Endothelial cell of umbilical vein (primary cell): Measurements from ENCODE around the gene CMTM4. TPM values are rescaled to one million over a fixed set of nuclear protein-coding genes. Genes with fewer than 3 reads are reported as not detected.

Experiments used
- BruUV-seq: library from RNA; stranded (reverse); fragments of 400-500 nt; replicated peaks from 2 replicates; lab custom pipeline; 2021; lab: Mats Ljungman, UMichigan
- CTCF ChIA-PET: fragments of 300-600, 350-600 bp; sonication (Branson Sonifier 250); formaldehyde crosslinking; loops from one replicate; lab custom pipeline; 2021; ENCODE audit warnings: antibody characterized with exemption, inconsistent platforms; lab: Charles Lee
- POLR2A ChIA-PET: fragments of 300-600, 350-600 bp; sonication (Branson Sonifier 250); formaldehyde crosslinking; loops from one replicate; lab custom pipeline; 2021; ENCODE audit warnings: antibody characterized with exemption, inconsistent platforms; lab: Charles Lee
- DNase-seq: peaks from one replicate; pipeline ENCODE4 v3.0.0-alpha.2; 2011; ENCODE audit warnings: low read depth, low spot score
- FAIRE-seq: peaks from 2 replicates; lab custom pipeline; 2011; peaks lifted over from hg19 to GRCh38; lab: Jason Lieb, UNC
- H2AFZ ChIP-seq: 2 replicates; pipeline ENCODE4 v1.6.0; 2012; ENCODE audit warnings: low read depth, low read length, control low read depth, inconsistent platforms
- H3K27ac ChIP-seq: 2 replicates; pipeline ENCODE4 v1.5.1; 2011; ENCODE audit warnings: low read depth, mild to moderate bottlenecking, control low read depth, low read length, moderate library complexity; ENCODE audit not compliant: insufficient read depth
- H3K27me3 ChIP-seq, 2 experiments: 2 replicates each; pipeline versions ENCODE4 v1.6.0 to v1.6.1; 2011; ENCODE audit warnings: low read length in 2 of 2, mixed read lengths in 1 of 2; ENCODE audit not compliant: control insufficient read depth in 2 of 2, insufficient read depth in 2 of 2
- H3K36me3 ChIP-seq, 2 experiments: 2 replicates in 1 of 2; 3 replicates in 1 of 2; pipeline ENCODE4 v1.5.1; 2011; ENCODE audit warnings: low read length in 2 of 2, mild to moderate bottlenecking in 1 of 2, moderate library complexity in 1 of 2; ENCODE audit not compliant: control insufficient read depth in 2 of 2, insufficient read depth in 2 of 2; ENCODE audit errors: extremely low read depth in 1 of 2
- H3K4me1 ChIP-seq: 3 replicates; pipeline ENCODE4 v1.5.1; 2011; ENCODE audit warnings: mild to moderate bottlenecking, low read length; ENCODE audit not compliant: control insufficient read depth, insufficient read depth; ENCODE audit errors: extremely low read depth
- H3K4me2 ChIP-seq: 2 replicates; pipeline ENCODE4 v1.6.1; 2011; ENCODE audit warnings: low read length, control low read depth, mixed read lengths; ENCODE audit not compliant: insufficient read depth
- H3K4me3 ChIP-seq, 3 experiments: fragments of 200-600 bp in 1 of 3; sonication (generic), shearing (Covaris generic) in 1 of 3; replicated peaks in 1 of 3; 2 replicates each; pipeline ENCODE4 v1.5.1; 2011 to 2016; ENCODE audit warnings: control low read depth in 3 of 3, low read length in 3 of 3, mild to moderate bottlenecking in 2 of 3, inconsistent platforms in 1 of 3, low read depth in 1 of 3, moderate library complexity in 1 of 3; ENCODE audit not compliant: insufficient read depth in 1 of 3
- H3K79me2 ChIP-seq: 2 replicates; pipeline ENCODE4 v1.6.0; 2012; ENCODE audit warnings: low read length, inconsistent platforms; ENCODE audit not compliant: control insufficient read depth, insufficient read depth
- H3K9ac ChIP-seq: replicated peaks from 2 replicates; pipeline ENCODE3; 2011; ENCODE audit warnings: low read length, control low read depth; ENCODE audit not compliant: insufficient read depth; ENCODE audit errors: extremely low read depth
- H3K9me1 ChIP-seq: replicated peaks from 3 replicates; pipeline ENCODE4 v1.6.0; 2011; ENCODE audit warnings: mild to moderate bottlenecking, low read length; ENCODE audit not compliant: control insufficient read depth, insufficient read depth; ENCODE audit errors: extremely low read depth
- H3K9me3 ChIP-seq: replicated peaks from 2 replicates; pipeline ENCODE4 v1.5.1; 2012; ENCODE audit warnings: low read length, inconsistent platforms; ENCODE audit not compliant: control insufficient read depth, insufficient read depth
- H4K20me1 ChIP-seq: replicated peaks from 2 replicates; pipeline ENCODE3; 2011; ENCODE audit warnings: mild to moderate bottlenecking, low read length; ENCODE audit not compliant: control insufficient read depth, insufficient read depth; ENCODE audit errors: extremely low read depth
- CTCF ChIP-seq, 2 donors: IDR thresholded peaks; 1 replicate in 1 of 2; 2 replicates in 1 of 2; pipeline ENCODE4 v1.5.1; 2011; ENCODE audit warnings: low read length in 2 of 2, mild to moderate bottlenecking in 2 of 2, moderate library complexity in 2 of 2, control low read depth in 1 of 2, inconsistent platforms in 1 of 2, low read depth in 1 of 2; ENCODE audit not compliant: insufficient read depth in 1 of 2; ENCODE audit errors: extremely low read depth in 1 of 2
- EZH2 ChIP-seq: IDR thresholded peaks from 2 replicates; pipeline ENCODE4 v1.6.1; 2012; ENCODE audit warnings: borderline replicate concordance, low read depth, mild to moderate bottlenecking, moderate library complexity, low read length, inconsistent platforms; ENCODE audit not compliant: severe bottlenecking
- FOS ChIP-seq: IDR thresholded peaks from 2 replicates; pipeline ENCODE4 v1.6.1; 2011; ENCODE audit warnings: mild to moderate bottlenecking, low read length, moderate library complexity, borderline replicate concordance; ENCODE audit not compliant: insufficient read depth
- GATA2 ChIP-seq: IDR thresholded peaks from 2 replicates; pipeline ENCODE4 v1.7.0; 2011; ENCODE audit warnings: low read depth, mild to moderate bottlenecking, moderate library complexity, mixed read lengths, low read length; ENCODE audit not compliant: insufficient read length, insufficient read depth
- JUN ChIP-seq: IDR thresholded peaks from 2 replicates; pipeline ENCODE4 v1.6.1; 2011; ENCODE audit warnings: borderline replicate concordance, low read depth; ENCODE audit not compliant: insufficient read length, insufficient read depth
- MYC ChIP-seq: IDR thresholded peaks from one replicate; pipeline ENCODE4 v1.6.1; 2011; ENCODE audit warnings: mild to moderate bottlenecking, low read depth, low read length
- POLR2A ChIP-seq: IDR thresholded peaks from 2 replicates; pipeline ENCODE4 v1.6.1; 2012; ENCODE audit warnings: low read depth, mild to moderate bottlenecking, control low read depth, low read length
- POLR2AphosphoS5 ChIP-seq: IDR thresholded peaks from 2 replicates; pipeline ENCODE4 v1.6.1; 2012; ENCODE audit warnings: low read depth, mild to moderate bottlenecking, control low read depth, low read length, moderate library complexity; ENCODE audit not compliant: insufficient read depth
- dilution Hi-C: fragments of 300-500 bp; cut with MboI; formaldehyde crosslinking; loops from one replicate; pipeline ENCODE4 v1.15.0; 2019; ENCODE audit warnings: low sequenced_read_pairs; ENCODE audit not compliant: extremely low pct_ligation_motif_present
- intact Hi-C: fragments of 100-400 bp; cut with micrococcal nuclease; formaldehyde crosslinking; loops from one replicate; pipeline ENCODE4 v1.10.0; 2022
- polyA plus RNA-seq, 4 experiments: library from polyadenylated mRNA; depleted of rRNA in 3 of 4; stranded (reverse) in 3 of 4; unstranded in 1 of 4; fragments of >200 nt; gene quantifications; 2 replicates each; pipeline versions ENCODE4 v1.2.1 to v1.2.3, GENCODE V29; 2011 to 2012; ENCODE audit warnings: missing spikeins in 1 of 4
- total RNA-seq: library from RNA; stranded (reverse); gene quantifications from 2 replicates; pipeline ENCODE4 v1.2.3, GENCODE V29; 2021
- TF ChIP-seq, protein P1 (sequence below): IDR thresholded peaks from 2 replicates; pipeline ENCODE4 v1.6.1; 2011; ENCODE audit not compliant: insufficient read depth, insufficient read length

CMTM4 gene
- total and polyA plus RNA-seq, 2 donors (not counting 3 experiments of a cell fraction or from before 2014, with no cell fraction given) = 9.0 to 10.7 TPM

DNA sequence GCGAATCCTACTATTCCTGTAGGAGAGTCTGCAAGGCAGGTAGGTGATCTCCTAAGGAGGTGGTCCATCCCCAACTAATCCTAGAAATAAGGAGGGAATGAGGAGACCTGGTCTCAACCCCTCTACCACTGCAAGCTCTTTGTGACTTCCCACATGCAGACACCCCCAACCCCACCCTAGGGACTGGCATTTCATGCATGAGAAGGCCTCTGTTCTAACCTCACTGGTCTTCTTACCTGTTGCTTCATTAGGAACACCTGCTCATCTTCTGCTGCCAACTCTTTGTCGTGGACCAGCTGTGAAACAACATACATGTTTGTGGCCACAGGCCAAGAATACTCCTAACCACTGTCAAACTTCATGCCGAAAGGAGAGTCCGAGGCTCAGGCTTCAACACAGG is 32.3 kb upstream of the CMTM4 start:
- DNase-seq = no peak
- Histone ChIP-seq H3K79me2 (no peaks in the 10 kb centered on the region), H3K9me3 (no peaks in the 10 kb centered on the region), H3K4me2 (no peak overlapping the region), H3K9ac (no peak overlapping the region), H3K9me1 (no peaks in the 10 kb centered on the region), H3K27me3 (no peaks in the 10 kb centered on the region), H4K20me1 (no peaks in the 10 kb centered on the region), H3K36me3 (peaks cover 56 to 64% of the 10 kb centered on the region in 2 experiments), H2AFZ (no peak overlapping the region), H3K4me3 (no peak overlapping the region), H3K27ac (no peak overlapping the region), H3K4me1 (no peaks in the 10 kb centered on the region)
- intact Hi-C loops (loop anchor here (1.0 kb wide), 3 partner anchors 11 to 144 kb away; partner anchors contain the start of gene DYNC1LI2), dilution Hi-C loops (no loop called here)
- ChIA-PET POLR2A (no interaction called here), CTCF (interaction anchor here (0.7 to 4.1 kb wide), 14 partner anchors 9 to 322 kb away, joined by 3 to 29 read pairs (median 4); partner anchors contain the start of gene DYNC1LI2)
- no peak for FAIRE-seq
- no peak for TF ChIP-seq JUN
- no peak for TF ChIP-seq POLR2A
- TF ChIP-seq POLR2AphosphoS5 = no peak
- TF ChIP-seq MYC = no peak
- TF ChIP-seq GATA2 = no peak
- TF ChIP-seq CTCF (IDR thresholded peaks at IDR 0.05; ENCODE audit: extremely low read depth in 1 of 2, insufficient read depth in 1 of 2, low read depth in 1 of 2, low read length in 2 of 2) = no peak
- no peak for TF ChIP-seq FOS
- TF ChIP-seq, protein P1, sequence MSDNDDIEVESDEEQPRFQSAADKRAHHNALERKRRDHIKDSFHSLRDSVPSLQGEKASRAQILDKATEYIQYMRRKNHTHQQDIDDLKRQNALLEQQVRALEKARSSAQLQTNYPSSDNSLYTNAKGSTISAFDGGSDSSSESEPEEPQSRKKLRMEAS = no peak
- TF ChIP-seq EZH2 = no peak
- BruUV-seq = no TSS peak
